Activated CD4-positive, alpha-beta T cell treated with anti-CD3 and anti-CD28 coated beads, Interleukin-2, amount 10 ng/mL, durations not matched to agents 24 days and 14 days (primary cell): Measurements from ENCODE around the gene JMJD7. TPM values are rescaled to one million over a fixed set of nuclear protein-coding genes. Genes with fewer than 3 reads are reported as not detected.

ENCODE experiments used
- DNase-seq: peaks from one replicate; pipeline ENCODE4 v3.0.0; 2022
- H3K27ac Mint-ChIP-seq: one replicate; pipeline ENCODE4 v1.8.0; 2022; ENCODE audit warnings: mild to moderate bottlenecking, mixed read lengths
- H3K27me3 Mint-ChIP-seq: one replicate; pipeline ENCODE4 v1.8.0; 2022; ENCODE audit warnings: mixed read lengths
- H3K36me3 Mint-ChIP-seq: one replicate; pipeline ENCODE4 v1.8.0; 2022; ENCODE audit warnings: low read depth, mild to moderate bottlenecking, mixed read lengths
- H3K4me1 Mint-ChIP-seq: one replicate; pipeline ENCODE4 v1.8.0; 2021; ENCODE audit warnings: mixed read lengths
- H3K4me3 Mint-ChIP-seq: one replicate; pipeline ENCODE4 v1.8.0; 2022; ENCODE audit warnings: mild to moderate bottlenecking, moderate library complexity, mixed read lengths
- H3K9me3 Mint-ChIP-seq: one replicate; pipeline ENCODE4 v1.8.0; 2021; ENCODE audit warnings: mixed read lengths
- intact Hi-C: fragments of 100-400 bp; cut with micrococcal nuclease; formaldehyde crosslinking; loops from one replicate; pipeline ENCODE4 v1.15.1; 2023
- total RNA-seq: library from RNA; stranded (reverse); gene quantifications from 2 replicates; pipeline ENCODE4 v1.2.3, GENCODE V29; 2022

JMJD7 gene
- total RNA-seq, 1 donor from 2014 or later = 20.1 TPM

GRCh38 chr15:41850482-41851166 lies 22.7 kb downstream of the JMJD7 start:
- intact Hi-C loops = no loop called here
- H3K27me3 Mint-ChIP-seq = no peaks in the 10 kb centered on the region
- peaks cover 7% of the 10 kb centered on the region for H3K4me1 Mint-ChIP-seq
- H3K27ac Mint-ChIP-seq = no peak overlapping the region
- peaks cover 9% of the 10 kb centered on the region for H3K36me3 Mint-ChIP-seq
- no peak overlapping the region for H3K4me3 Mint-ChIP-seq
- no peak for DNase-seq
- H3K9me3 Mint-ChIP-seq = no peaks in the 10 kb centered on the region

GRCh38 chr15:41851167-41851523 lies 23.3 kb downstream of the JMJD7 start:
- Mint-ChIP-seq H3K4me1 (peaks cover 7% of the 10 kb centered on the region), H3K27ac (peak overlapping the region; percentile 37), H3K4me3 (no peak overlapping the region), H3K36me3 (peaks cover 8% of the 10 kb centered on the region), H3K9me3 (no peaks in the 10 kb centered on the region), H3K27me3 (no peaks in the 10 kb centered on the region)
- intact Hi-C loops = no loop called here
- DNase-seq = no peak

- Mint-ChIP-seq H3K4me1 (peaks cover 7% of the 10 kb centered on the region), H3K36me3 (peaks cover 8% of the 10 kb centered on the region), H3K27ac (no peak overlapping the region), H3K9me3 (no peaks in the 10 kb centered on the region), H3K4me3 (no peak overlapping the region), H3K27me3 (no peaks in the 10 kb centered on the region)
- intact Hi-C loops = no loop called here
- DNase-seq = no peak
Measured at GRCh38 chr15:41851755-41852370, 24.0 kb downstream of the JMJD7 start.

GRCh38 chr15:41852736-41853590 lies 25.1 kb downstream of the JMJD7 start:
- peaks cover 3% of the 10 kb centered on the region for H3K36me3 Mint-ChIP-seq
- DNase-seq = no peak
- H3K4me3 Mint-ChIP-seq = no peak overlapping the region
- intact Hi-C loops = no loop called here
- no peak overlapping the region for H3K27ac Mint-ChIP-seq
- no peaks in the 10 kb centered on the region for H3K27me3 Mint-ChIP-seq
- no peaks in the 10 kb centered on the region for H3K9me3 Mint-ChIP-seq
- H3K4me1 Mint-ChIP-seq = peaks cover 7% of the 10 kb centered on the region

GRCh38 chr15:41853831-41854230 lies 25.9 kb downstream of the JMJD7 start:
- Mint-ChIP-seq H3K27ac (no peak overlapping the region), H3K4me3 (no peak overlapping the region), H3K9me3 (no peaks in the 10 kb centered on the region), H3K36me3 (no peaks in the 10 kb centered on the region), H3K27me3 (no peaks in the 10 kb centered on the region), H3K4me1 (peaks cover 2% of the 10 kb centered on the region)
- intact Hi-C loops = no loop called here
- DNase-seq = no peak

- no peak overlapping the region for H3K4me3 Mint-ChIP-seq
- H3K27me3 Mint-ChIP-seq = no peaks in the 10 kb centered on the region
- H3K27ac Mint-ChIP-seq = no peak overlapping the region
- intact Hi-C loops = no loop called here
- H3K4me1 Mint-ChIP-seq = peaks cover 1% of the 10 kb centered on the region
- no peak for DNase-seq
- no peaks in the 10 kb centered on the region for H3K9me3 Mint-ChIP-seq
- H3K36me3 Mint-ChIP-seq = no peaks in the 10 kb centered on the region
Measured at GRCh38 chr15:41854443-41854842, 26.6 kb downstream of the JMJD7 start.

DNA sequence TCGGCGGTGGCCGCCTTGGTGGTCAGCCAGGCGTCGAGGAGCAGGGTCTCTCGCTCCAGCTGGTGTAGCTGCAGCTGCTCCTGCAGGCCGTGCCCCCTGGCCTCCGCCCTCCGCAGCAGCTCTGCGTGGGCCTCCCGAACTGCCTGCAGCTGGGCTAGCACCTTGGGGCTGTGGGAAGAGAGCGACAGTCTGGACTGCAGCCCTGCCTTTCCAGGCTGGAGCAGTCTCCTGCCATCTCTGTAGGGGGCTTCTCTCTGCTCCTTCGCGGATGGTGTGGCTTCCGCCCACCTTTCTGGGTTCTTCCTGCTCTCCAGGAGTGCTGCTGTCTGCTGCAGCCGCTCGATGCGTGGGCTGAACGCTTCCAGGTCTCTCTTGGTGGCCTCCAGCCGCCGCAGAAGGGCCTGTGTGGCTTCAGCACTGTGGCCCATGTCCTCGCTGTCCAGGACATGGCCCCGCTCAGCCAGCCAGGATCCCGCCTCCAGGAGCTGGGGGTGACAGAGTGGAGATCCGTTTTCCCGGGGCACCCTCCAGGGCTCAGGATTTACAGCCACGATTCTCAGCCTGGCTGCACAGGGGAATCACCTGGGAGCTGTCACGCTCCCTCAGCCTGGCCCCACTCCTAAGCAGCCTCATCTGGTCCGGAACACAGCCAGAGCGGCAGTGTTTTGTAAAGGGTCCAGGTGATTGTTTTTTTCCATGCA lies 27.5 kb downstream of the JMJD7 start:
- Mint-ChIP-seq H3K4me1 (peaks cover 7% of the 10 kb centered on the region), H3K27me3 (no peaks in the 10 kb centered on the region), H3K4me3 (no peak overlapping the region), H3K9me3 (no peaks in the 10 kb centered on the region), H3K36me3 (no peaks in the 10 kb centered on the region), H3K27ac (no peak overlapping the region)
- no peak for DNase-seq
- intact Hi-C loops = no loop called here

GRCh38 chr15:41856262-41856661 lies 28.4 kb downstream of the JMJD7 start:
- Mint-ChIP-seq H3K4me3 (no peak overlapping the region), H3K9me3 (no peaks in the 10 kb centered on the region), H3K27me3 (no peaks in the 10 kb centered on the region), H3K27ac (no peak overlapping the region), H3K36me3 (no peaks in the 10 kb centered on the region), H3K4me1 (peaks cover 7% of the 10 kb centered on the region)
- intact Hi-C loops = no loop called here
- no peak for DNase-seq

DNA sequence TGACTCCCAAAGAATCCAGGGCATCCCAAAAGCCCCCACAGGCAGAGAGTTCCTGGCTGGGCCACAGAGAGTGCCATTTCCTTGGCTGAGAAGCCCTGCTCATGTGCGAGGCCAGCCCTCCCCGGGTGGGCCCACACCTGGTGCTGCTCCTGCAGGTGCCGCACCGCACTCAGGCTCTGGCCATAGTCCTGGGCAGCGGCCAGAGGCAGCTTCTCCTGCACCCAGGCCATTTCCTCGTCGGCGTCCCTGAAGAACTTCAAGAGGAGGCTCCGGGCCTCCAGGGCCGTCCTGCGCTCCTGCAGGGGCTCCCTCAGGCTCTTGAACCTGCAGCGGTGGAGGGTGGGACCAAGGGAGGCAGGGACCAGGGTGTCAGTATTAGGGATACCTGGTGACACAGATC lies 28.8 kb downstream of the JMJD7 start:
- Mint-ChIP-seq H3K27me3 (no peaks in the 10 kb centered on the region), H3K4me1 (peaks cover 7% of the 10 kb centered on the region), H3K4me3 (no peak overlapping the region), H3K36me3 (no peaks in the 10 kb centered on the region), H3K27ac (no peak overlapping the region), H3K9me3 (no peaks in the 10 kb centered on the region)
- intact Hi-C loops = no loop called here
- DNase-seq = no peak

GRCh38 chr15:41857316-41857715 lies 29.4 kb downstream of the JMJD7 start:
- H3K36me3 Mint-ChIP-seq = no peaks in the 10 kb centered on the region
- H3K4me1 Mint-ChIP-seq = peaks cover 7% of the 10 kb centered on the region
- H3K27me3 Mint-ChIP-seq = no peaks in the 10 kb centered on the region
- intact Hi-C loops = no loop called here
- H3K9me3 Mint-ChIP-seq = no peaks in the 10 kb centered on the region
- H3K4me3 Mint-ChIP-seq = no peak overlapping the region
- no peak for DNase-seq
- no peak overlapping the region for H3K27ac Mint-ChIP-seq

GRCh38 chr15:41858756-41859155 lies 30.9 kb downstream of the JMJD7 start:
- H3K27me3 Mint-ChIP-seq = no peaks in the 10 kb centered on the region
- no peaks in the 10 kb centered on the region for H3K9me3 Mint-ChIP-seq
- intact Hi-C loops = no loop called here
- peaks cover 7% of the 10 kb centered on the region for H3K4me1 Mint-ChIP-seq
- no peak overlapping the region for H3K27ac Mint-ChIP-seq
- no peaks in the 10 kb centered on the region for H3K36me3 Mint-ChIP-seq
- H3K4me3 Mint-ChIP-seq = no peak overlapping the region
- no peak for DNase-seq

DNA sequence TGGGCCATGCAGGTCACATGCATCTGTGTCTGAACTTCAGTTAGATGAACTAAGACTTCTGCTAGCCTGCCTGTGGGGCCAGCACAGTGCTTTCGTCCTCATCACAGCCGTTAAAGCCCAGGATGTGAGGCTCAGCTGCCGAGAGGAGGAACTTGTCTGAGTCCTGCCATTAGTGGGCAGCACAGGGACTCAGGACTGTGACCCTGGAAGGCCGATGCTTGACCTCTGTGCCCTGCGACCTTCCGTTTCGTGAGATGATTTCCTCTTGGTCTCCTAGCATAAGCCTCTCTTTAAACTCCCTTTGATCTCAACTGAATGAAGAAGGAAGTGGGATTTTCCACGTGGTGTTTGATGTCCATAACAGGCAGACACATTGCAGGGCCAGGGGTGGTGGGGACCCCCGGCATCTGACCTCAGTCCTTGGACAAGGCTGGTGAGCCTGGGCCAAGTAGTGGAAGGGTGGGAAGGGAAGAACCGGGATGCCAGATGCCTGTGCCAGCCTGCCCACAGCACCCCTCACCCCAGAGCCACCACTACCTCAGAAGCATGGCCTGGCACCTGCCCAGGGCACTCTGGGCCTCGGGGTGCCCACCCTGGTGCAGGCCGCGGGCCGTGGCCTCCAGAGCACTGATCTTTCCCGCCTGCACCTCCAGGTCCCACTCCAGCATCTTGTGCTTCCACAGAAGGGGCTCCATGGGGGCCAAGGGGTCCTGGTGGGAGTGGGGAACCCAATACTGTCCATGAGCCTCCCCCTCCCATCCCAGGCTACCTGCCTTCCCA lies 32.3 kb downstream of the JMJD7 start:
- Mint-ChIP-seq H3K27me3 (no peaks in the 10 kb centered on the region), H3K4me3 (no peak overlapping the region), H3K36me3 (no peaks in the 10 kb centered on the region), H3K9me3 (no peaks in the 10 kb centered on the region), H3K27ac (no peak overlapping the region), H3K4me1 (peaks cover 7% of the 10 kb centered on the region)
- DNase-seq = no peak
- intact Hi-C loops = no loop called here

DNA sequence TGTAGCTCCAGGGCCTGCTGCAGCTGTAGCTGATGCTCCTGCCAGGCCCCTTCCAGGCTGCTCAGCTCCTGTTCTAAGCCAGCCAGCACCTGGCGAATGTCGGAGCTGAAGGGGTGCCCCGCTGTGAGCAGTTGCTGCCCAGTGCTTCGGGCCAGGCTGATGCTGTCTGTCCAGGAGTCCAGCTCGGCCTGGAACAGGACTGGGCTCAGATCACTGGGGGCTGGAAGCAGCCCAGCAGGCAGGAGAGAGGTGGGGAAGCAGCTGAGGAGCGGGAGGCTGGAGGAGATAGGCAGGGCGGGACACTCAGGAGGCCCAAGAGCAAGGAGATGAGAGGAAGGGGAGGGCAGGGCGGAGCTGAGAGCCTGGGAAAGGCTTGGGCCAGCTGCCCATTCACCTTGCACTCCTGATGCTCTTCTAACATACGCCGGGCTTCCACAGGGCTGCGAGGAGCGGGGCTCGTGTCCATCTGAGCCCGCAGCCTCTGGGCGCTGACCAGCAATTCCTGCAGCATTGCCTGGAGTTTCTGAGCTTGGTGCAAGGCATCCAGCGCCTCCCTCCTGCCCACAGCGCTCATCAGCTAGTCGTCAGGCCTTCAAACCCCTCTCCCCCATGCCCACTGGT lies 34.0 kb downstream of the JMJD7 start:
- intact Hi-C loops = no loop called here
- no peak for DNase-seq
- Mint-ChIP-seq H3K4me1 (peaks cover 7% of the 10 kb centered on the region), H3K27me3 (no peaks in the 10 kb centered on the region), H3K4me3 (no peak overlapping the region), H3K36me3 (no peaks in the 10 kb centered on the region), H3K27ac (no peak overlapping the region), H3K9me3 (no peaks in the 10 kb centered on the region)
